Putamen (tissue), 1 donor: ENCODE measurements around the gene PTPRD.
"Not testable (repeated sequence)": the region's sequence is repeated elsewhere in the genome, so short reads cannot be mapped to it uniquely, and the experiment has no call there.

Source experiments
- DNase-seq: peaks from one replicate; pipeline ENCODE4 v3.0.0-alpha.2; 2016; ENCODE audit warnings: low spot score

PTPRD gene

GRCh38 chr9:9319007-9319406, 1293.8 kb downstream of the PTPRD start:
- DNase-seq: no peak

GRCh38 chr9:9310743-9311142, 1302.1 kb downstream of the PTPRD start:
- DNase-seq: not testable (repeated sequence)

- no peak for DNase-seq
Measured at GRCh38 chr9:9305600-9305999, 1307.2 kb downstream of the PTPRD start.

GRCh38 chr9:9299134-9299533, 1313.7 kb downstream of the PTPRD start:
- DNase-seq: no peak

GRCh38 chr9:9286001-9286400, 1326.8 kb downstream of the PTPRD start:
- no peak for DNase-seq

- no peak for DNase-seq
Measured at GRCh38 chr9:9284201-9284600, 1328.6 kb downstream of the PTPRD start.

GRCh38 chr9:9283159-9283986, 1329.4 kb downstream of the PTPRD start:
- DNase-seq: no peak

- no peak for DNase-seq
Measured at GRCh38 chr9:9275601-9276000, 1337.2 kb downstream of the PTPRD start.

- no peak for DNase-seq
Measured at GRCh38 chr9:9257999-9258498, 1354.8 kb downstream of the PTPRD start.

- DNase-seq: no peak
Measured at GRCh38 chr9:9246726-9247125, 1366.1 kb downstream of the PTPRD start.

GRCh38 chr9:9231946-9232345, 1380.9 kb downstream of the PTPRD start:
- no peak for DNase-seq

- no peak for DNase-seq
Measured at GRCh38 chr9:9229269-9229668, 1383.5 kb downstream of the PTPRD start.

GRCh38 chr9:9223175-9223574, 1389.6 kb downstream of the PTPRD start:
- no peak for DNase-seq

- no peak for DNase-seq
Measured at GRCh38 chr9:9222730-9223129, 1390.1 kb downstream of the PTPRD start.

- DNase-seq: no peak
Measured at GRCh38 chr9:9216934-9217333, 1395.9 kb downstream of the PTPRD start.

GRCh38 chr9:9215050-9215449, 1397.8 kb downstream of the PTPRD start:
- DNase-seq: no peak

- DNase-seq: no peak
Measured at GRCh38 chr9:9214066-9214465, 1398.7 kb downstream of the PTPRD start.

- DNase-seq: no peak
Measured at GRCh38 chr9:9212963-9213362, 1399.8 kb downstream of the PTPRD start.

- DNase-seq: no peak
Measured at GRCh38 chr9:9202276-9202675, 1410.5 kb downstream of the PTPRD start.

GRCh38 chr9:9186086-9186485, 1426.7 kb downstream of the PTPRD start:
- no peak for DNase-seq

GRCh38 chr9:9182431-9182830, 1430.4 kb downstream of the PTPRD start:
- DNase-seq: no peak

- no peak for DNase-seq
Measured at GRCh38 chr9:9177081-9177480, 1435.7 kb downstream of the PTPRD start.

- DNase-seq: no peak
Measured at GRCh38 chr9:9174358-9174757, 1438.4 kb downstream of the PTPRD start.

GRCh38 chr9:9173264-9173663, 1439.5 kb downstream of the PTPRD start:
- no peak for DNase-seq
